DND-41 (cell line): Measurements from ENCODE around the gene IQCK.

Experiments
- ATAC-seq: fragments of 200-7000 bp; cut with Tn5 transposase; 3 replicates; pipeline ENCODE4 v1.9.1; 2021; ENCODE audit warnings: low read depth; ENCODE audit not compliant: insufficient read depth
- DNase-seq: peaks from one replicate; pipeline ENCODE4 v3.0.0-alpha.2; 2020
- H2AFZ ChIP-seq: 2 replicates; pipeline ENCODE4 v1.6.0; 2012; ENCODE audit warnings: low read depth, low read length
- H3K27ac ChIP-seq: 2 replicates; pipeline ENCODE4 v1.5.1; 2012; ENCODE audit warnings: low read length, inconsistent platforms
- H3K27me3 ChIP-seq: fragments of 200-600 bp; sonication (generic); 2 replicates; pipeline ENCODE4 v1.6.0; 2012; ENCODE audit warnings: low read length, mild to moderate bottlenecking, inconsistent platforms; ENCODE audit not compliant: insufficient read depth, poor library complexity
- H3K36me3 ChIP-seq: 2 replicates; pipeline ENCODE4 v1.5.1; 2012; ENCODE audit warnings: low read length, inconsistent platforms; ENCODE audit not compliant: insufficient read depth
- H3K4me1 ChIP-seq: 2 replicates; pipeline ENCODE4 v1.5.1; 2012; ENCODE audit warnings: mild to moderate bottlenecking, low read length; ENCODE audit not compliant: insufficient read depth
- H3K4me2 ChIP-seq: 2 replicates; pipeline ENCODE4 v1.6.0; 2012; ENCODE audit warnings: mild to moderate bottlenecking, moderate library complexity, low read length, inconsistent platforms; ENCODE audit not compliant: insufficient read depth
- H3K4me3 ChIP-seq, 2 experiments: fragments of 200-600 bp in 1 of 2; shearing (Covaris generic) in 1 of 2; 2 replicates each; pipeline ENCODE4 v1.5.1; 2012 to 2016; ENCODE audit warnings: inconsistent platforms in 2 of 2, low read length in 2 of 2, mild to moderate bottlenecking in 2 of 2, low read depth in 1 of 2, moderate library complexity in 1 of 2
- H3K79me2 ChIP-seq: 2 replicates; pipeline ENCODE4 v1.6.0; 2012; ENCODE audit warnings: low read length, inconsistent platforms; ENCODE audit not compliant: insufficient read depth
- H3K9ac ChIP-seq: 2 replicates; pipeline ENCODE4 v1.6.0; 2012; ENCODE audit warnings: low read depth, mild to moderate bottlenecking, inconsistent platforms, low read length, moderate library complexity
- H3K9me3 ChIP-seq: 2 replicates; pipeline ENCODE4 v1.5.1; 2012; ENCODE audit warnings: low read length, moderate library complexity, mild to moderate bottlenecking, inconsistent platforms; ENCODE audit not compliant: insufficient read depth, severe bottlenecking
- H4K20me1 ChIP-seq: 2 replicates; pipeline ENCODE4 v1.6.0; 2012; ENCODE audit warnings: low read length; ENCODE audit not compliant: insufficient read depth
- EZH2 ChIP-seq: IDR thresholded peaks from 3 replicates; pipeline ENCODE4 v1.6.1; 2012; ENCODE audit warnings: borderline replicate concordance, low read depth, mild to moderate bottlenecking, moderate library complexity, low read length, inconsistent platforms; ENCODE audit not compliant: severe bottlenecking
- TF ChIP-seq, protein P1 (sequence below): IDR thresholded peaks from 2 replicates; pipeline ENCODE4 v1.5.1; 2012; ENCODE audit warnings: borderline replicate concordance, low read length, moderate library complexity, mild to moderate bottlenecking; ENCODE audit not compliant: poor library complexity, severe bottlenecking; ENCODE audit errors: extremely low read depth

Gene IQCK

DNA sequence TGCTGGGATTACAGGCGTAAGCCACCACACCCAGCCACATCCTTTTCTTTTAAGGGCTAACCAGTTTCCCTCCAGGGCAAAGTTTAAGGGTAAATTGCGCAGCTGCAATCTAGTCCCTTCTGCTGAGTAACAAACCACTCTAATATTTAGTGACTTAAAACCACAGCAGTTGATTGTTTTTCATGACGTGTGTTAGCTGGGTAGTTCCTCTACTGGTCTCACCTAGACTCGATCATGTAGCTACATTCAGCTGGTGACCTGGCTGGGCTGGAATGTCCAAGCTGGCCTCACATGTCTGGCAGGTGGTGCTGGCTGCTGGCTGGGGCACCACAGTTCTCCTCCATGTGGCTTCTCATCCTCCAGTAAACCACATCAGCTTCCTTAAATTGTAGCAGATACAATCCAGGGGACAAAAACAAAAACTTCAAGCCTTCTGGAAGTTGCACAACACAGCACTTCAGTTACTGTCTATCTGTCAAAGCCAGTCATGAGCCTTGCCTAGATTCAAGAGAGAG, 91.1 kb downstream of the IQCK start:
- TF ChIP-seq, protein P1, sequence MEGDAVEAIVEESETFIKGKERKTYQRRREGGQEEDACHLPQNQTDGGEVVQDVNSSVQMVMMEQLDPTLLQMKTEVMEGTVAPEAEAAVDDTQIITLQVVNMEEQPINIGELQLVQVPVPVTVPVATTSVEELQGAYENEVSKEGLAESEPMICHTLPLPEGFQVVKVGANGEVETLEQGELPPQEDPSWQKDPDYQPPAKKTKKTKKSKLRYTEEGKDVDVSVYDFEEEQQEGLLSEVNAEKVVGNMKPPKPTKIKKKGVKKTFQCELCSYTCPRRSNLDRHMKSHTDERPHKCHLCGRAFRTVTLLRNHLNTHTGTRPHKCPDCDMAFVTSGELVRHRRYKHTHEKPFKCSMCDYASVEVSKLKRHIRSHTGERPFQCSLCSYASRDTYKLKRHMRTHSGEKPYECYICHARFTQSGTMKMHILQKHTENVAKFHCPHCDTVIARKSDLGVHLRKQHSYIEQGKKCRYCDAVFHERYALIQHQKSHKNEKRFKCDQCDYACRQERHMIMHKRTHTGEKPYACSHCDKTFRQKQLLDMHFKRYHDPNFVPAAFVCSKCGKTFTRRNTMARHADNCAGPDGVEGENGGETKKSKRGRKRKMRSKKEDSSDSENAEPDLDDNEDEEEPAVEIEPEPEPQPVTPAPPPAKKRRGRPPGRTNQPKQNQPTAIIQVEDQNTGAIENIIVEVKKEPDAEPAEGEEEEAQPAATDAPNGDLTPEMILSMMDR = no peak
- no peak for TF ChIP-seq EZH2
- Histone ChIP-seq H4K20me1 (no peaks in the 10 kb centered on the region), H3K27ac (no peak overlapping the region), H3K4me2 (no peak overlapping the region), H3K4me1 (peaks cover 16% of the 10 kb centered on the region), H2AFZ (no peak overlapping the region), H3K4me3 (no peak overlapping the region), H3K9me3 (peaks cover 11% of the 10 kb centered on the region), H3K79me2 (no peaks in the 10 kb centered on the region), H3K27me3 (no peaks in the 10 kb centered on the region), H3K36me3 (no peaks in the 10 kb centered on the region), H3K9ac (no peak overlapping the region)
- ATAC-seq (no peak), DNase-seq (peak; percentile 13)

DNA sequence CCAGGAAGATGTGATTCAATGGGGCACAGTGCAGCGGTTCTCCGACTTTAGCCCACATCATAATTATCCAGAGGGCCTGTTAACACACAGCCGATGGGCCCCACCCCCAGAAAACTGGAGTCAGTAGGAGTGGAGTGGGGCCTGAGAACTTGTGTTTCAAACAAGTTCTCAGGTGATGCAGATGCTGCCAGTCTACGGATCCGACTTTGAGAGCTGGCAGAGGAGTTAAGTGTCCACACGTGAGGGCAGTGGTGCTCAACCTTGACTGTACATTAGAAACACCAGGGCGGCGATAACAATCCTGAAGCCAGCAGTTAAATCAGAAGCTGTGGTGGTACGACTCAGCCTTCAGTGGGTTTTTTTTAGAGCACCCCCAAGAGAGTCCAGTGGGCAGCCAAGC, 91.6 kb downstream of the IQCK start:
- Histone ChIP-seq H4K20me1 (no peaks in the 10 kb centered on the region), H3K36me3 (no peaks in the 10 kb centered on the region), H3K4me3 (no peak overlapping the region), H3K4me2 (no peak overlapping the region), H3K9ac (no peak overlapping the region), H3K27me3 (no peaks in the 10 kb centered on the region), H3K4me1 (peaks cover 11% of the 10 kb centered on the region), H3K9me3 (peaks cover 11% of the 10 kb centered on the region), H2AFZ (no peak overlapping the region), H3K27ac (no peak overlapping the region), H3K79me2 (no peaks in the 10 kb centered on the region)
- DNase-seq (no peak), ATAC-seq (no peak)
- no peak for TF ChIP-seq EZH2
- TF ChIP-seq, protein P1 = no peak

DNA sequence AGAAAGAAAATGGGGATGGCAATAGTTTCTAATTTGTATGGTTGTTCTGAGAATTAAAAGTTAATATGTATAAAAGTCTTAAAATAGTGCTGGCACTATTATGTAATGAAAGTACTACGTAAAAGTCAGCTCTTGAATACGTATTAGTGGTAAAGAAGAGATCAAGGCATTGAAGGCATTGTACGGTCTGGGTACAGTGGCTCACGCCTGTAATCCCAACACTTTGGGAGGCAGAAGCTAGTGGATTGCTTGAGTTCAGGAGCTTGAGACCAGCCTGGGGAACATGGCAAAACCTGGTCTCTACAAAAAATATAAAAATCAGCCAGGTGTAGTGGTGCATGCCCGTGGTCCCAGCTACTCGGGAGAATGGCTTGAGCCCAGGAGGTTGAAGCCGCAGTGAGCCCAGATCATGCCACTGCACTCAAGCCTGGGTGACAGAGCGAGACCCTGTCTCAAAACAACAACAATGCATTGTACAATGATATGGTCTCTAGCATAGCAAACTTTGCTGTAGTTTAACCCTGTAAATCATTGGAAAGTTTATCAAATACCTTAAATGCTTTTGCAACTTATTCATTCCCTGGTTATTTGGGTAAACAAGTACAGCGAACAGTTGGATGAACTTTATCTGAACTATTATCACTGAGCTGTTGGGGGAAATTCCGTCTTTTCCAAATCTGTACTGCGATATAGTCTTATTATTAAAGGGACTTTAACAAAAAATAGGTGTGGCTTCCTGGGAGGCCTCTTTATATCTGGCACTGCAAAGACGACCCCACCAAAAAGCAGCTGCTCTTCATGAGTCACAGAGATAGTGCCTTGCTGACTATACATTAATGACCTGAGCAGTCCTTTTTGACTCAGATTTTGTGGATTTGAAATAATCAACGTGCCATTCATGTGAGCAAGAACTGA, 93.0 kb downstream of the IQCK start:
- peaks cover 3% of the 10 kb centered on the region for H3K9me3 ChIP-seq
- H4K20me1 ChIP-seq = no peaks in the 10 kb centered on the region
- DNase-seq (no peak), ATAC-seq (no peak)
- H3K4me2 ChIP-seq = no peak overlapping the region
- TF ChIP-seq, protein P1 = no peak
- TF ChIP-seq EZH2 = no peak
- H3K27me3 ChIP-seq = no peaks in the 10 kb centered on the region
- H3K4me1 ChIP-seq = peaks cover 3% of the 10 kb centered on the region; the same call in 1 of the 2 replicates
- H3K27ac ChIP-seq = no peak overlapping the region
- H3K9ac ChIP-seq = no peak overlapping the region
- no peaks in the 10 kb centered on the region for H3K79me2 ChIP-seq
- H3K4me3 ChIP-seq = no peak overlapping the region
- no peak overlapping the region for H2AFZ ChIP-seq
- no peaks in the 10 kb centered on the region for H3K36me3 ChIP-seq
